Activated naive CD4-positive, alpha-beta T cell treated with anti-CD3 and anti-CD28 coated beads, Interleukin-2, amount 50 U/mL, for 24 hours (primary cell): ENCODE measurements around the gene PDE4A.
"Not testable (repeated sequence)": the region's sequence is repeated elsewhere in the genome, so short reads cannot be mapped to it uniquely, and the experiment has no call there.

Source experiments
- H3K27ac Mint-ChIP-seq: one replicate; pipeline ENCODE4 v1.8.0; 2021; ENCODE audit warnings: mild to moderate bottlenecking, mixed read lengths
- H3K27me3 Mint-ChIP-seq: one replicate; pipeline ENCODE4 v1.8.0; 2021; ENCODE audit warnings: mixed read lengths
- H3K36me3 Mint-ChIP-seq: one replicate; pipeline ENCODE4 v1.8.0; 2021; ENCODE audit warnings: mixed read lengths
- H3K4me1 Mint-ChIP-seq: one replicate; pipeline ENCODE4 v1.8.0; 2021; ENCODE audit warnings: mixed read lengths
- H3K4me3 Mint-ChIP-seq: one replicate; pipeline ENCODE4 v1.8.0; 2021; ENCODE audit warnings: mild to moderate bottlenecking, mixed read lengths
- H3K9me3 Mint-ChIP-seq: one replicate; pipeline ENCODE4 v1.8.0; 2021; ENCODE audit warnings: mixed read lengths

PDE4A gene

GRCh38 chr19:10395436-10395835 lies 24.9 kb upstream of the PDE4A start:
- H3K9me3 Mint-ChIP-seq: no peaks in the 10 kb centered on the region
- no peak overlapping the region for H3K4me3 Mint-ChIP-seq
- H3K36me3 Mint-ChIP-seq: peaks cover 11% of the 10 kb centered on the region
- no peaks in the 10 kb centered on the region for H3K27me3 Mint-ChIP-seq
- no peak overlapping the region for H3K27ac Mint-ChIP-seq
- H3K4me1 Mint-ChIP-seq: peaks cover 27% of the 10 kb centered on the region

GRCh38 chr19:10395917-10396316 lies 24.4 kb upstream of the PDE4A start:
- H3K36me3 Mint-ChIP-seq: peaks cover 9% of the 10 kb centered on the region
- H3K4me3 Mint-ChIP-seq: no peak overlapping the region
- H3K27ac Mint-ChIP-seq: no peak overlapping the region

GRCh38 chr19:10398819-10399218 lies 21.5 kb upstream of the PDE4A start:
- Mint-ChIP-seq H3K4me3 (no peak overlapping the region), H3K4me1 (peaks cover 43% of the 10 kb centered on the region), H3K27me3 (no peaks in the 10 kb centered on the region), H3K36me3 (peaks cover 17% of the 10 kb centered on the region), H3K27ac (peak overlapping the region; percentile 17), H3K9me3 (no peaks in the 10 kb centered on the region)

More at GRCh38 chr19:10395917-10396316, 24.4 kb upstream of the PDE4A start:
- H3K27me3 Mint-ChIP-seq: no peaks in the 10 kb centered on the region
- no peaks in the 10 kb centered on the region for H3K9me3 Mint-ChIP-seq
- peaks cover 28% of the 10 kb centered on the region for H3K4me1 Mint-ChIP-seq

GRCh38 chr19:10399340-10399739 lies 21.0 kb upstream of the PDE4A start:
- not testable (repeated sequence) for H3K27ac Mint-ChIP-seq, H3K27me3 Mint-ChIP-seq, H3K9me3 Mint-ChIP-seq, H3K4me3 Mint-ChIP-seq
- Mint-ChIP-seq H3K36me3 (peaks cover 17% of the 10 kb centered on the region), H3K4me1 (peaks cover 45% of the 10 kb centered on the region)

GRCh38 chr19:10399878-10400277 lies 20.5 kb upstream of the PDE4A start:
- Mint-ChIP-seq H3K4me3 (no peak overlapping the region), H3K27me3 (no peaks in the 10 kb centered on the region), H3K27ac (no peak overlapping the region), H3K4me1 (peaks cover 49% of the 10 kb centered on the region), H3K36me3 (peaks cover 17% of the 10 kb centered on the region), H3K9me3 (no peaks in the 10 kb centered on the region)

- Mint-ChIP-seq H3K27me3 (no peaks in the 10 kb centered on the region), H3K9me3 (no peaks in the 10 kb centered on the region), H3K4me3 (peak overlapping the region; percentile 92), H3K27ac (peak overlapping the region; percentile 81), H3K36me3 (peaks cover 14% of the 10 kb centered on the region), H3K4me1 (peaks cover 68% of the 10 kb centered on the region)
These were observed 17.8 kb upstream of the PDE4A start for GRCh38 chr19:10402441-10403038.

- Mint-ChIP-seq H3K36me3 (peaks cover 14% of the 10 kb centered on the region), H3K4me3 (peak within 1 kb of the TSS; percentile 92), H3K27ac (peak within 1 kb of the TSS; percentile 81), H3K9me3 (no peaks in the 10 kb centered on the region), H3K4me1 (peaks cover 68% of the 10 kb centered on the region), H3K27me3 (no peaks in the 10 kb centered on the region)
These were observed 17.0 kb upstream of the PDE4A start, which contains the start of gene CDC37 for GRCh38 chr19:10403137-10404021. CDC37 (minus strand) TSS chr19:10403542; CDS start chr19:10403479, 63 bp downstream.

- Mint-ChIP-seq H3K36me3 (peaks cover 10% of the 10 kb centered on the region), H3K4me3 (peak overlapping the region; percentile 92), H3K27me3 (no peaks in the 10 kb centered on the region), H3K4me1 (peaks cover 73% of the 10 kb centered on the region), H3K27ac (peak overlapping the region; percentile 78), H3K9me3 (no peaks in the 10 kb centered on the region)
These were observed 15.2 kb upstream of the PDE4A start for GRCh38 chr19:10404888-10405820.

- peak overlapping the region; percentile 19 for H3K4me3 Mint-ChIP-seq
- no peaks in the 10 kb centered on the region for H3K9me3 Mint-ChIP-seq
- H3K4me1 Mint-ChIP-seq: peaks cover 68% of the 10 kb centered on the region
- peak overlapping the region; percentile 46 for H3K27ac Mint-ChIP-seq
- H3K27me3 Mint-ChIP-seq: no peaks in the 10 kb centered on the region
- peaks cover 10% of the 10 kb centered on the region for H3K36me3 Mint-ChIP-seq
These were observed 14.1 kb upstream of the PDE4A start for GRCh38 chr19:10406191-10406590.

GRCh38 chr19:10407096-10407495 lies 13.2 kb upstream of the PDE4A start:
- Mint-ChIP-seq H3K27ac (peak overlapping the region; percentile 24), H3K36me3 (peaks cover 4% of the 10 kb centered on the region), H3K4me1 (peaks cover 68% of the 10 kb centered on the region), H3K9me3 (no peaks in the 10 kb centered on the region), H3K27me3 (no peaks in the 10 kb centered on the region), H3K4me3 (no peak overlapping the region)

- Mint-ChIP-seq H3K27me3 (no peaks in the 10 kb centered on the region), H3K9me3 (no peaks in the 10 kb centered on the region), H3K36me3 (no peaks in the 10 kb centered on the region), H3K4me3 (peak overlapping the region; percentile 26), H3K27ac (peak overlapping the region; percentile 1), H3K4me1 (peaks cover 71% of the 10 kb centered on the region)
These were observed 11.6 kb upstream of the PDE4A start for GRCh38 chr19:10408511-10409283.

- H3K27me3 Mint-ChIP-seq, H3K27ac Mint-ChIP-seq, H3K36me3 Mint-ChIP-seq, H3K9me3 Mint-ChIP-seq, H3K4me3 Mint-ChIP-seq: not testable (repeated sequence)
- H3K4me1 Mint-ChIP-seq: peaks cover 65% of the 10 kb centered on the region
These were observed 9.1 kb upstream of the PDE4A start for GRCh38 chr19:10411224-10411623.

GRCh38 chr19:10412257-10412977 lies 7.9 kb upstream of the PDE4A start:
- Mint-ChIP-seq H3K27me3 (peaks cover 4% of the 10 kb centered on the region), H3K36me3 (no peaks in the 10 kb centered on the region), H3K4me3 (peak overlapping the region; percentile 20), H3K27ac (peak overlapping the region; percentile 77), H3K4me1 (peaks cover 59% of the 10 kb centered on the region), H3K9me3 (no peaks in the 10 kb centered on the region)

GRCh38 chr19:10416083-10416379 lies 4.3 kb upstream of the PDE4A start:
- Mint-ChIP-seq H3K9me3 (no peaks in the 10 kb centered on the region), H3K4me1 (peaks cover 53% of the 10 kb centered on the region), H3K36me3 (no peaks in the 10 kb centered on the region), H3K27ac (peak overlapping the region; percentile 51), H3K4me3 (peak overlapping the region; percentile 64), H3K27me3 (peaks cover 23% of the 10 kb centered on the region)
